Measurements from ENCODE around the gene GPER1.
"Not testable (repeated sequence)": the region's sequence is repeated elsewhere in the genome, so short reads cannot be mapped to it uniquely, and the experiment has no call there.

GPER1 gene

DNA sequence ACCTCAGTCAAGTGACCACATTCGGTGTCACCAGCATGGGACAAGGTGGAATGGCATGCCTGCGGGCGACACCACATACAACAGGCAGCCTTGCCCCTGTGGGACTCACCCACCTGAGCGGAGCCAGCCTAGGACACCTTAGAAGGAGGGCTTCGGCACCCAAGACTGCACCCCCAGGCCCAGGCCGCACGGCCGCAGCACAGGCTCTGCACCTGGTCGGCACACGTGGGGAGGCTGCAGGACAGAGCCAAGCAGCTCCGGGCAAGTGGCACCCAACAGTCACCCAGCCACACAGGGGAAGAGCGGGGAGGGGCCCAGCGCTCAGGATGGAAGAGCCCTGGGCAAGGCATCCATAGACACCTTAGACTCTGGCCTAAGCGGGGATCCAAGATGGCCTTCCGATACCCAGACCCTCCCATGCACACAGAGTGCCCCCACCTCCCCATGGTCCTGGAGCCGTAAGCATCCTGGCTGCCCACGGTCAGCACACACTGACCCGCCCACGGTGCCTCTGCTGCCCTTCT, 16.1 kb upstream of the GPER1 start:
- no peak for DNase-seq

DNA sequence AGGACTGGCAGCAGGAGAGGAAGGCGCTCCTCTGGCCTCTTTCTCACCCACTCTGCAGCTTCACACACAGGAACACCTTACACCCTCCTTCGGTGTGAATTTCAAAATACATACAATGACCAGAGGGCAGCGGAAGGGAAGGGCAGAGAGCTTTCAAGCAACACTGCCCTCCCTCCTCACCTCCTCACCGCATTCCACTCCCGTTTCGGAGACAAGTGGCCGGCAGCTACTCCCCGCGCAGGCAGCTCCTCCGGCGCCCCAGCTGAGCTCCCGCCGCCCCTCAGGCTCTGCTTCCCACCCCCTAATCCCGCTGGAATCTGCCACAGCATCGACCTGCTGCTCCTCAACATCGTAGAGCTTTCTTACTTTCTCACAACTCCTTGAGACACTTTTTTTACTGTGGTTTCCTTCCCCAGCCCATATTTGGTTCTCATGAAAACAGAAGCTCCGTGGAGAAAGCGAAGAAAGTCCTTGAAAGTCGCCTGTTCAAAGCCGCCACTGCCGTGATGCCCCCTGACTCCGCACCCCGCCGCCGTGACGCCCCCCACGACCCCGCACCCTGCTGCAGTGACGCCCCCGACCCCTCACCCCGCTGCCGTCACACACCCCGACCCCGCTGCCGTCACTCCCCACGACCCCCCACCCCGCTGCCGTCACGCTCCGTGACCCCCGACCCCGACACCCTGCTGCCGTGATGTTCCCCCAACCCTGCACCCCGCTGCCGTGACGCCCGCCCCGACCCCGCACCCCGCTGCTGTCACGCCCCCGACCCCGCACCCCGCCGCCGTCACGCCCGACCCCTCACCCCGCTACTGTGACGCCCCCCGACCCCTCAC, 14.6 kb upstream of the GPER1 start:
- no peak for DNase-seq

DNA sequence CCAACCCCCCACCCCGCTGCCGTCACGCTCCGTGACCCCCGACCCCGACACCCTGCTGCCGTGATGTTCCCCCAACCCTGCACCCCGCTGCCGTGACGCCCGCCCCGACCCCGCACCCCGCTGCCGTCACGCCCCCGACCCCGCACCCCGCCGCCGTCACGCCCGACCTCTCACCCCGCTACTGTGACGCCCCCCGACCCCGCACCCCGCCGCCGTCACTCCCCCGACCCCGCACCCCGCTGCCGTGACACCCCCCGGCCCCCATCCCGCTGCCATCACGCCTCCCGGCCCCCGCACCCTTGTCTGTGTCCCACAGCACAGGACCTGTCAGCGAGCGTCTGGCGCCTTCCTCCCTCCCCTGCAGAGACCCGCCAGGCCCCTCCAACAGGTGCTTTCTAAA, 13.9 kb upstream of the GPER1 start:
- not testable (repeated sequence) for DNase-seq

DNA sequence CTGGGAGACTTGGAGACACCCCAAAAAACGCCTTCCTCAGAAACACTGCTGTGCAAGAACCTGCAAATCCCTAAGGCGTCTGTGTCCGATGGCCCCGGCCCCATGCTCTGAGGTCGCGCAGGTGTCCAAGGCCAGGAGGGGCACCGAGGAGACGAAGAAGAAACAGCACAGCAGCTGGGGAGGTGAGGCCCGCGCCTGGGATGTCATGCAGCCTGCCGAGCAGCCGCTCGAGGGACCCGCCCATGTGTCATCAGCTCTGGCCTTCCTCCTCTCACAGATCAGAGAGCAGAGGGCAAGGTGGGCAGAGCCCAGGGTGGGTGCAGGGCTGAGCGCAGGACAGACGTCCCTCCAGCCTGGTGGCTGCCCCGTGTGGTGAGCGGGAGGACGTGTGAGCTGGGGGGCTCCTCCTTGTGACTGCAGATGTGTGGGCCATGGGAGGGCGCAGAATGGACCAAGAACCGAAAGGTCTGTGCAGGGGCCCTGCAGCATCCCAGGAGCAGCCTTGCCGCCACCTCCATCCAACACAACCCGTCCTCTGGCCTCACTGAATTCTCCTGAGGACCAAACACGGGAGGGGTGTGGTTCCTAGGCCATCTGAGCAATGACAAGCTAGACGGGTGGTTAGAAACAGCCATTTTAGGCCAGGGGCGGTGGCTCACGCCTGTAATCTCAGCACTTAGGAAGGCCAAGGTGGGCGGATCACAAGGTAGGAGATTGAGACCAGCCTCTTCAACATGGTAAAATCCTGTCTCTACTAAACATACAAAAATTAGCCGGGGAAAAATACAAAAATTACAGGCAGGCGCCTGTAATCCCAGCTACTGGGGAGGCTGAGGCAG, 13.1 kb upstream of the GPER1 start:
- no peak for DNase-seq

DNA sequence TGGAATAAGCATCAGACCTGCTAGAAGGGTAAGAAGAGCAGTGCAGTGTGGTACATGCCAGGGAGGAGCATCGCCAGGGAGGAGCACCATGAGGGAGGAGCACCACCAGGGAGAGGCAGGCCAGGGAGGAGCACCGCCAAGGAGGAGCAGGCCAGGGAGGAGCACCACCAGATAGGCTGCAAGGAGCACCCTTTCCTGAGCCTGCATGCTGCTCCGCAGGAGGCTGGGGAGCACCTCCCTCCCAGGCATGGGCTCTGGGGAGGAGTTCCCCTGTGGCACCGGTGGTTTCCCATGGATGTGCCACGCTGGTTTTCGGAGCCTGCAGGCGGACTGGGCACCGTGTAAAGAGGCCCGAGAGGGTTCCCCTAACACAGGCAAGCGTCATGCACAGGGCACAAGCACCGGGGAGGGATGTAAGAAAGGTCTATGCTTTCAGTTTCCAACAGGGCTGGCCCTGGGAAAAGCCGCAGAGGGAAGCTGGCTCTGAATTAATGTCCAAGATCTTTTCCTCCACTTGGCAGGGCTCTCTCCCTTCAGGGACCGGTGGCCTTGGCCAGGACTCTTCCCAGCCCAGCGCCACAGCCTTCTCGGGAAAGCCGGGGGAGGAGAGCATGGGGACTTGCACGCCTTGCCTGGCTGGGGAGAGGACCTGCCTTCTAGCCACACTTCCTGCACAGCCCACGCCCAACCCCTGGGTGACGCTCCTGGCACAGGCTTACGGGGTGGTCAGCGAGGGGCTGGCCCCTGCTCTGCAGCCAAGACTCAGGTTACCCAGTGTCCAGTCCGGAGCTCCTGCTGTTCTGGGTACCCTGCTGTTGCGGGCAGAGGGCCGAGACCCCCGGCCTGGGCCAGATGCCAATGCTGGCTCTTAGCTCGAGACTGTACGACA, 11.5 kb upstream of the GPER1 start:
- no peak for DNase-seq

DNA sequence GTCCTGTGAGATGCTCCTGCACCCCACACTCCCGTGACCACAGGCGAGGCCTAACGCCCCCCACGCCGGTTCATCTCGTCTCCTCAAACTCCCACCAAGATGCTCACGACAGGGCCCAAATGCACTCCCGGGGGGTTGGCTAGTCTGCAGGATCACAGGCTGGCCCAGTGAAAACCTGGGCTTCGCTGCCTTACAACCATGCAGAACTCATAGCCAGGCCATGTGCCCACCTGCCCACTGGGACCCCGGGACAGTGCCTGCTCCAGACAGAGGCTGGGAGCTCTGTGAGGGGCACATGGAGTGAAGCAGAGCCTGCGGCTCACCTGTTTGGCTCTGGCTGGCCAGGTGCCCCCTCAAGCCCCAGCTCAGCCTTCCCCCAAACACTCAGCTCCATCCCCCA, 9.4 kb upstream of the GPER1 start:
- no peak for DNase-seq

DNA sequence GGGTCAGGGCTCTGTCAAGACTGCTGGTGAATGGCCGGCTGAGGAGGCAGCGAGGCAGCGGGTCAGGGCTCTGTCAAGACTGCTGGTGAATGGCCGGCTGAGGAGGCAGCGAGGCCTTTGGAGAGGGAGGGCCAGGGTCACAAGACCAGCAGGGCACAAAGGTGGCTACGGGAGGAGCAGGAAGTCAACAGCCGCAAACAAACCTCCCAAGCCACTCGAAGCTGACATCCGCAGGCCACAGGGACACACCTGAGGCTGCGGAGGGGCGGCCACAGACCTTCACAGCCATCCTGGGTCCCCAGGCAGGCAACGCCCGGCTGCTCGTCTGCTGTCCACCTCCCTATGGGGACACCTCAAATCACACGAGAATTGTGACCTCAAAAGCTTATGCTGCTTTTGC, 8.9 kb upstream of the GPER1 start:
- no peak for DNase-seq

DNA sequence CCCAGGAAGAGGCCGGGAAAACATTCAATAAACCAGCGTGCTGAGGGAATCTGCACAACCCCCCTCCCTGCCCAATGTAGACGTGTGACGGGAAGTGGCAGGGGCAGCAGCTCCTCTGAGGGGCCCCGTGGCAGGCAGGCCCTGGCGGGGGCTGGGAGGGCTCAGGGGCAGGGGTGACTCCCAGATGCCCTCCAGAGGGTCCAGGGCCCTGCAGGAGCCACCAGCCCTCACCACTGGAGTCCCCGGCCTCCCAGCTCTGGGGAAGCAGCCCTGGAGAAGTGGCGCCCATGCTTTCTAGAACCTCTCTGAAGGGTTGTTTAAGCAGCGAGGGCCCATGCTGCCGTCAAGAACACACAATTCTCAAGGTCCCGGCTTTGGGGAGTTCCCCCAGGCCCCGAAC, 8.4 kb upstream of the GPER1 start:
- no peak for DNase-seq

DNA sequence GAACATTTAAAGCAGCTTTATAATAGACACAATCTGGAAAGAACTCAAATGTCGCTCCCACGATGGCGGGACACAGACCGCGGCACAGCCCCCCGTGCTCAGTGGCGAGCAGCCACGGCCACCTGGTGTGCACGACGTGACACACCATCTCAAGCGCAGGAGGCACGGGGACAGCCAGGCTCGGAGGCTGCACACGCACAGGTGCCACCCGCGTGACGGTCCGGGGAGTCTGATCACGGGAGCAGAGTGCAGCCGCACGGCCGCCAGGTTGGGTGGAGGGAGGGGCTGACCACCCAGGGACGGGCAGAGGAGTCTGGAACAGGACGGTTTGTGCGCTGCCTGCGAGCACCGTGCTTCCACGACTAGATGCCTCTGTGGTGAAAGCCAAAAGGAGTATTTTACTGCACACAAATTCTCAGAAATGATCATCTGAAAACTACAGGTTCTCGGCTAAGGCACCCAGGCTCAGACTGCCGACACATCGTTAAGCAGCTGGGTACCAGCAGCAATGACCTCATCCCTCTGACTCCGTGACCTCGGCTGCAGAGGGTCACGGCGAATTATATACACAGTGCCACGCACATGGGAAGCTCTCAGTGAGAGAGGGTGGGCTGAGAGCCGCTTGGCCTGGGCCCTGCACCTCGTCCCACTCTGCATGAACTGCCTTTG, 7.5 kb upstream of the GPER1 start:
- no peak for DNase-seq

DNA sequence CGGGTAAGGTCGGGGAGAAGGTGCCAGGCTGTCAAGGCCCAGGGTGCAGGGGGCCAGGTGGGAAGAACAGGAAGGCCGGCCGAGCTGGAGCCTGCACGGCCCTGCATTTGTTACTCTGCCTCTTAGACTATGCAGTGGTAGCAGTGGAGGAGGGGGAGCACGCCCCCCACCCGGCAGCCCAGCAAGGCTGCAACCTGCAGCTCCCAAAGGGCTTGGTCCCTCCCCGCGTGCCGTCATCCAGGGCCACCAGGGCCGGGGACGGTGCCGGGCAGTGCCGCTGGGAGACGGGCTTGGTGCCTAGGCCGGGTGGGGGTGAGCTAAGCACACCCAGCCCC, 7.0 kb upstream of the GPER1 start:
- DNase-seq, result no peak

DNA sequence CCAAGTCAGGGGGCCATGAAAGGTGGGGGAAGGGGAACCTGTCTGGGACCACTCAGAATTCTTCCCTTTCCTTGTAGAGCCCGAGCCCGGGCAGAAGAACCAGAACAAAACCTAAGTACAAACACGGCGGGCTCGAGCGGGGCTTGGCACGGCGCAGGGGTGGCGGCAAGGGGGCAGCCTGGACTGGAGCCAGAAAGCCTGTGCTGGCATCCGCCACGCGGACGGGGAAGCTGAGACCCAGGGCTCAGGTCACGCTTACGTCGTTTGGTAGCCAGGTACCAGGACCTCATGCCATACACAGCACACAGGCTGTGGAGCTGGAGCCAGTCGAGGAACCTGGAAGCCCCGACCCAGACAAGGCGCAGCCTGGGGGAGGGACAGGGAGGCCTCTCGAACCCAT, 6.6 kb upstream of the GPER1 start:
- DNase-seq, result no peak

DNA sequence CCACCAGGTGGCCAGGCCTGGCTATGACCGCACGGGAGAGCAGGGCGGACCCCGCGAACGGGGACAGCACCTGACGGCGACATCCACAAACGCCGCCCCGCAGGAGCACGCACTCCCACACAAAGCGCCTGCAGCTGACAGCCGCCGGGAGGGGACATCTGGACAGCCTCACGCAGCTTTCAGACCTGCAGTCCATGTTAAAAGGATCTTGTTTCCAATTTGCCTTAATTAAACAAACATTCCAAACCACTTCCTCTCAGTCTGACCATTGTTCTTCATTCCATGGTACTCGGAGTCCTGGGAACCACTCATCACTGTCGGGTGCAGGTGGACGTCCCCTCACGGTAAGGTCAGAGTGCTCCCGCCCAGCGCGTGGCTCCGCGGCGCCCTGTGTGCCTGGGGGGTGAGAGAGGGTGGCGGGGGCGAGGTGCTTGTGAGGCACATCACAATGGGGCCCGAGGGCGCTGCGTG, 5.9 kb upstream of the GPER1 start:
- DNase-seq, result no peak

DNA sequence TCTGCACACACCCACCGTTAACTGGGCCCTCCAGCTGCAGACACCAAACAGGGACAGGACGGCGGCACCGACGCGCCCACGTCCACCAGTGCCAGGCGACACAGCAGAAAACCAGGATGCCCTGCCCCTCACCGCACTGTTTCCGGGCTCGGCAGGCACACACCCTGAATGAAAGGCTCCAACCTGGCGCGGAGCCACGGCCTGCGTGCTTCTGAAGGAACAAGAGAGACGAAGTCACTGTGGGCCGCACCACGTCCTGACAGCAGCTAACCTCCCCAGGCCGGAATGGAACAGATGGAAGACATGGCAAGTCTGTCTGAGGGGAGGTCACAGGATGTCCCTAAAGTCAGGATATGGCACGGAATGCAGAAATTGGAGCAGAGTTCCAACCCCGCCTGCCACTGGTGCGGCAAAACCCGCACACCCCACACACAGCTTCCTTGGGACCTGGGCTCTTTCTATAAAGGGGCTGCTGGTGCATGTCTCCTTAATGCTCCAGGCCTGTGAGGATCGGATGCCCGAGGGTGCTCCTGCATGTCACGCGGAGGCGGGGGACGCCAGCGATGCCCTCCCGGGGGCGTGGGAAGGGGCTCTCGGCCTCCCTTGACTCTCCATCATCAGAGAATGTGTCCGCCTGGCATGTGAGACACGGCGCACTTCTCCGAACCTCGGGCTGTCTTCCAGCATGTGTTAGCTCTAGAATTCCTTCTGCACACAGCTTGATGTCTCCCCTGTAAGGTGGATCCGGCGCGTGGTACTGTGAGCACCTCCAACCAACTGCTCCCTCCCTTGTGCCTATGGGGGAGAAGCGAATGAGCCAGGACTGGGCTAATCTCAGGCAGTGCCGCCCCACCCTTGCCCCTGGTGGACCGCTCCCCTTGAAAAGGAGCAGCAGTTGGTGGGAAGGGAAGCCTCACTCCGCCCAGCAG, 3.9 kb upstream of the GPER1 start:
- DNase-seq, result no peak

DNA sequence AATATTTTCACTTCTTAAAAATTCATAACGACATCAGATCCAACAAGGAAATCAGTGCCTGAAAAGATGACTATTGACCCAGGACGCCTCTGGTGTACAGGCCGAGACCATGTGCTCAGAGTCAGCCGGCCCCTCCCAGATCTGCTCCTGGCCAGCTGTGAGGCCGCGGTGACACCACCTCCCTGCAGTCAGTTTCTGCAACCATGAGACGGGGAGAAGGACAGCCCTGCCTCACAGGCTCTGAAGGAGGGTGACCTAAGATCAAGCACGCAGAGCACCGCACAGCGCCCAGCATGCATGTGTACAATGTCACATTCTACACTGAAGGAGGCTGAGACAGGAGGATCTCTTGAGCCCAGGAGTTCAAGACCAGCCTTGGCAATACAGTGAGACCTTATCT, 2.6 kb upstream of the GPER1 start:
- no peak for DNase-seq

DNA sequence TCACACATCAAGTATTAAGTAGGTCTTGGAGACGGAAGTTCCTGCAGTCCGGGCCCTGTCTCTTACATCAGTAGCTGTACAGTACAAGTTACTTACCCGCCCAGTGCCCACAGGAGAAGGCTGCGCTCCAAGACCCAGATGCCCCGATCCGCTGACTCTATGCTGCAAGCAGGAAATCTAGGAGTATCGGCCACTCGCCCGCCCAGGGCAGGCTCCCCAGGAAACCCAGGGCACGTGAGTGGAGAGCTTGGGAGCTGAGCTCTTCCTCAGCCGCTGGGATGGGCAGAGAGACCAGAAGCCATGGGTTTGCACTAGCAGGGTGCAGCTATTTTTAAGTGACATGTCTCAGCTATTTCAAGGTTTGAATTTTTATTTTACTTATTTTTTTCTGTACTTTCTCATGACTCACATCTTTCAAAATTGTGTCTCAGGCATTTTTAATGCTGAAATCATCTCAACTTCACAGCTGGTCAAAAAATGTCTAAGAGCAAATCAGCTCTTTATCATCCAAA, 1.9 kb upstream of the GPER1 start:
- DNase-seq, result no peak

DNA sequence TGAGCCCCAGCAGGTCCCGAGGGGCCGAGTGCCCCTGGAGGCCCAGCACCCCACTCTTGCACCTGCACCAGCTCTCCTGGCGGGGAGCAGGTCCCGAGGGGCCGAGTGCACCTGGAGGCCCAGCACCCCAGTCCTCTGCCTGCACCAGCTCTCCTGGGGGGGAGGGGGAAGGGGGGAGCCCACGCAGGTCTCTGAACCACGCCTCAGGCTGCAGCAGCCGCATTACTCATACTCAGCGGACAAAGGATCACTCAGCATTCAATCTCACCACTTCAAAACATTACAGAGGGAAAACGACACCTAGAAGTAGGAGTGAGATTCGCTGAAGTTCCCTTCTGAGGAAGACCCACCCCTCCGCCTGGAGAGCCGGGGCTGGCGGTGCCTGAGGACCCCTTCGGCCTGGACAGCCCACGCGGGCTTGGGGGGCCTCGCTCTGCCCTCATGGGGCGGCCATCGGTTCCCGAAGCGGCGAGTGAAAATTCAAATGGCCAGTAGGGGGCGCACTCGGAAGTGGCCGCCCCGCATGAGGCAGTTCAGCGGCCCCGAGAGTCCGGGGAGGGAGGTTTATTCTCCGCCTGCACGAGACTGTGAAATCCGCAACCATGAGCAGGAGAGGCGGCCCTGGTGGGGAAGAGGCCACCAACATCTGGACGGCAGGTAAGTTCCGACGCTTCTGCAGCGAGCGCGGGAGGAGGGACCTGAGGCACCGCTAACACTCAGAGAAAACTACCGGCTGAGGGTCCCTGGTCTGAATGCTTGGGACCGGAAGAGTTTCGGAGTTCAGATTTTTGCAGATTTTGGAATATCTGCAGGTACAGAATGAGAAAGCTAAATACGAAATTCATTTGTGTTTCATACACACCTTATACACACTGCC, 1.1 kb upstream of the GPER1 start:
- DNase-seq, result peak; percentile 70

DNA sequence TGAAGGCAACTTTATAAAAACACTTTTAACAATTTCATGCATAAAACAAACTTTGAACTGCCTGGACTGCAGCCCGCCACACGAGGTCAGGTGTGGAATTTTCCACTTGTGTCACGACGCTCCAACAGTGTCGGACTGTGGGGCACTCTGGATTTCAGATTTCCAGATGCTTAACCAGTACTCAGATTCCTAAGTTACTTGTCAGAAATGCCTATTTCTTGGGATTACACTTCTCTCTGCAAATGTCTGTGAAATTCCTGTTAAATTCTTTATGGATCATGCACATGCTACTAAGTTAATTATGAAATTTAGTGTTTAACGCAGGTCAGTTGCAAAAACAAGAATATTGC, 473 bp upstream of the GPER1 start:
- DNase-seq, result no peak

DNA sequence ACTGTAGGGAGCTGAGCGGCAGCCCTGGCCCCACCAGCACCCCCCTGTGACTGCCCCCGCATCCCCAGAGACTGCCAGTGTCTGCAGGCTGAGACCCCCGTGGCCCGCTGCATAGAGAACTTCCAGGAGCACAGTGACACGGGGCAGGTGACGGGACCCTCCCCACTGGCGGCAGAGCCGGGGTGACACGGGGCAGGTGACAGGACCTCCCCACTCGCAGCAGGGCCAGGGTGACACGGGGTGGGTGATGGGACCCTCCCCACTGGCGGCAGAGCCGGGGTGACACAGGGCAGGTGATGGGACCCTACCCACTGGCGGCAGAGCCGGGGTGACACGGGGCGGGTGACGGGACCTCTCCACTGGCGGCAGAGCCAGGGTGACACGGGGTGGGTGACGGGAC, 2.3 kb downstream of the GPER1 start:
- no peak for DNase-seq

DNA sequence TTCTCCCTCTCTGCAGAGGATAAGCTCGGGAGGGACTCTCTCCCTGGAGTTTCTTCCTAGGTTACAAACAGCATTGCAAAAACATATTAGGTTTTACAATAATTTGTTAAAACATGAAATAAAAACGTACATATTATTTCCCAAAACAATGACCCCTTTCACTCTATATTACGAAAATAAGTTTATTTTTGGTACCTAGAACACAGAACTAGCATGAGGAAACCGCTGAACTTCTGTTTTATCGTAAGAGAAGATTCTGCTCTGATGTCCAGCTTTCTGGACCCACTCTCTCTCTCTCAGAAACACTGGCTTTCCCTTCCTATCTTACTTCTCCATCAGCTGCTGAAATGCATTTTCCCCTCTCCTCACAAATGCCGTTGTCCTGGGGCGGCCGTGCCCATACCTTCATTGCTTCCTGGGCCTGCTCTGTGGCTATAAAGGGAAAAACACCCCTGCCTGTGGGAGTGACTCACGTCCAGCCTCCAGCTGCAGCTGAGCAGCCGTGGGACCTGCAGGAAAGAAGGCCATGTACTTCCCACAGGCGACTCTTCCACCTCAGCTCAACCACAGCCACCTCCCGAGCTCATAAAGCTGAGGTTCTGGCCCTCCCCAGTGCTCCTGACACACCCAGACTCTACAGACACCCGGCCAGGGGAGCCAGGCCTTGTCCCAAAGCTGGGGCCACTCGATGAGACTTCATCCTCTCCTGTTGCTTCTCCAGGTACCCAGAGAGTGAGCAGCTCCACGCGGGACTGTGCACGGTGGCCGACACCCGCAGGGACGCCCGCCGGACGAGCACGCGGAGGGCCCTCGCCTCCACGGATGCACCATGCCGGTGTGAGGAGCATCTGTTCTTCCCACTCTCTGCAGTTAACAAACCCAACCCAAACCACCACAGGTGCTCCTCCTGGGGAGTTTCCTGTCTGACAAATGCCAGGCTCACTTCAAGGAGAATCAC, 3.1 kb downstream of the GPER1 start:
- DNase-seq, result no peak

All from stimulated activated CD4-positive, alpha-beta T cell treated with anti-CD3 and anti-CD28 coated beads, Interleukin-4, amount 100 ng/mL, for 1 hour (primary cell).